Amniotic epithelial cell (primary cell): Measurements from ENCODE around the gene NOS1AP.

Source experiments
- DNase-seq: peaks from one replicate; pipeline ENCODE4 v3.0.0-alpha.2; 2010; ENCODE audit warnings: low read depth

The NOS1AP gene

GRCh38 chr1:162386292-162387225 is 317.1 kb downstream of the NOS1AP start:
- peak; percentile 33 for DNase-seq

GRCh38 chr1:162387226-162388082 is 318.0 kb downstream of the NOS1AP start:
- DNase-seq, result no peak

- DNase-seq, result no peak
Measured at GRCh38 chr1:162388083-162388594, 318.6 kb downstream of the NOS1AP start.

GRCh38 chr1:162388615-162389014 is 319.1 kb downstream of the NOS1AP start:
- peak; percentile 93 for DNase-seq

GRCh38 chr1:162389021-162389818 is 319.7 kb downstream of the NOS1AP start:
- peak; percentile 91 for DNase-seq

- DNase-seq, result no peak
Measured at GRCh38 chr1:162389971-162390370, 320.5 kb downstream of the NOS1AP start.

GRCh38 chr1:162390396-162391185 is 321.1 kb downstream of the NOS1AP start:
- no peak for DNase-seq

- DNase-seq, result peak; percentile 63
Measured at GRCh38 chr1:162391790-162392563, 322.5 kb downstream of the NOS1AP start.

- DNase-seq, result no peak
Measured at GRCh38 chr1:162396201-162396906, 326.9 kb downstream of the NOS1AP start.

- peak; percentile 90 for DNase-seq
Measured at GRCh38 chr1:162397039-162397448, 327.6 kb downstream of the NOS1AP start.

- peak; percentile 48 for DNase-seq
Measured at GRCh38 chr1:162397943-162398560, 328.6 kb downstream of the NOS1AP start.

- no peak for DNase-seq
Measured at GRCh38 chr1:162398999-162399580, 329.6 kb downstream of the NOS1AP start.

GRCh38 chr1:162400790-162401355 is 331.4 kb downstream of the NOS1AP start:
- no peak for DNase-seq

GRCh38 chr1:162404550-162405160 is 335.2 kb downstream of the NOS1AP start:
- peak; percentile 86 for DNase-seq

GRCh38 chr1:162405800-162406199 is 336.3 kb downstream of the NOS1AP start:
- DNase-seq, result peak; percentile 81

GRCh38 chr1:162406811-162407210 is 337.3 kb downstream of the NOS1AP start:
- peak; percentile 33 for DNase-seq

- no peak for DNase-seq
Measured at GRCh38 chr1:162407539-162407938, 338.0 kb downstream of the NOS1AP start.

GRCh38 chr1:162412002-162412401 is 342.5 kb downstream of the NOS1AP start, which contains the start of gene SH2D1B:
SH2D1B (minus strand) TSS chr1:162412136; CDS start chr1:162412016, 120 bp downstream.
- no peak for DNase-seq
